IPS-11a (cell line): ENCODE data around the gene CPNE2.
"Not testable (repeated sequence)": the region's sequence is repeated elsewhere in the genome, so short reads cannot be mapped to it uniquely, and the experiment has no call there.

Experiments
- H3K4me3 ChIP-seq: one replicate; pipeline ENCODE4 v1.5.1; 2013; ENCODE audit warnings: low read depth, low read length, control low read depth

CPNE2 gene

DNA sequence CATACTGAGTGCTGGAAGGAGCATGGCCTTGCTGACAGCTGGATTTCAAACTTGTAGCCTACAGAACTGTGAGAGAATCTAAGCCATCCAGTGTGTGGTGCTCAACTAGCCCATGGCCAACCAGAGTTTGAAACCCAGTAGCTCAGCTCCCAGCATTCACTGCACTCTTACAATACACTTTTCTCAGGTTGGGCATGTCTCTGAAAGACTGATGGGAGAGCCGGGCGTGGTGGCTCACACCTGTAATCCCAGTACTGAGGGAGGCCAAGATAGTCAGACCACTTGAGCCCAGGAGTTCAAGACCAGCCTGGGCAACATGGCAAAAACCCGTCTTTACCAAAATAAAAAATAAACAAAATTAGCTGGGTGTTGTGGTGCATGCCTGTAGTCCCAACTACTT is 3.8 kb downstream of the CPNE2 start:
- H3K4me3 ChIP-seq = no peak overlapping the region

DNA sequence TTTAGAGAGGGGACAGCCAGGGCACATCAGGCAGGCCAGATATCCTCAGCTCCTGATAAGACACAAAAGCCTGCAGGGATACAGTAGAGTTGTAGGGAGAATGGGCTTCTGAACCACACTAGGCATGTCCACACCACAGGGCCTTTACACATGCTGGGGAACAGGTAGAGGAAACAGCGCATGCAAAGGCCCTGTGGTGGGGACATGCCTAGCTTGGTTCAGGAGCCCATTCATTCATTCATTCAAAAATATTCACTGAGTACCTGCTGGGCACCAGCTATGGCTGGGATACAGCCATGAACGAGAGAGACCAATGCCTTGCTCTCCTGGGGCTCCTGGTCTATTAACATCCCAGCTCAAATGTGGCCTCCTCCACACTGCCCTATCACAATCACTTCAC is 4.4 kb downstream of the CPNE2 start:
- no peak overlapping the region for H3K4me3 ChIP-seq

DNA sequence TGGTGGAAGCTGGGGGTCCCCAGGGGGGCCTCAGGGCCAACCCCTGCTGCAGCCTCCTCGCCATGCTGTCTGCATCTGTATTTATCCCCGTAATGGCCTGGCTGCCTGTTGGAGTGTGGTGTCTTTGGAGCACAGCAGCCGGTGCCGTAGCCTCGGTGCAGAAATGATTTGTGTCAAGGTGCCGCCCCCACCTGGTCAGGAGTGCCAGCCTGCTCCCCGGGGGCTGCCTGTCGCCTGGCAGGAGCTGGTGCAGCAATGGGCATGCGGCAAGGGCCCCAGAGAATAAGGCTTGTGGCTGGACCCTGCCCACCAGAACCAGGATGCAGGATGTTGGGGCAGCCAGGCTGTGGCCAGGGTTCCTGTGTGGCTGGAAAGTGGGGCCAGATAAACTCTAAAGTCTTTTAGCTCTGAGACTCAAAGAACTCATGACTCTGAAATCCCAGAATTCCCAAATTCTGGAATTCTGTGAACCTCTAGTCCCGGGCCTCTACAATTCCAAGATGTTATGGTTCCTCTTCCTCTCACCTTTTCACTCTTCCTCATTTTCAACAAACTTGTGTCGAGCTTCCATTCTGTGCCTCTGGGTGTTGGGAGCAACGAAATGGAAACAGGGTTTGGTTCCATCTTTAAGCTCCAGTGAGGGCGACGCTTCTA is 5.9 kb downstream of the CPNE2 start:
- no peak overlapping the region for H3K4me3 ChIP-seq

DNA sequence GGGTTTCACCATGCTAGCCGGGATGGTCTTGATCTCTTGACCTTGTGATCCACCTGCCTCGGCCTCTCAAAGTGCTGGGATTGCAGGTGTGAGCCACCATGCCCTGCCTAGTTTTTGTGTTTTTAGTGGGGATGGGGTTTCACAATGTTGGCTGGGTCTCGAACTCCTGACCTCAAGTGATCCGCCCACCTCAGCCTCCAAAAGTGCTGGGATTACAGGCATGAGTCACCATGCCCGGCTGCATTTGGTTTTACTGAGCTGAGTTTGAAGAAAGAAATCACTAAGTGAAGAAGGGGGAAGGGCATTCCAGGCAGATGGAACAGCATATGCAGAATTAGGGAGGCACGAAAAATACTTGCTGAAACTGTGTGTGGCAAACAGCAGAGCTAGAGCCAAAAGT is 7.6 kb downstream of the CPNE2 start:
- H3K4me3 ChIP-seq = not testable (repeated sequence)

DNA sequence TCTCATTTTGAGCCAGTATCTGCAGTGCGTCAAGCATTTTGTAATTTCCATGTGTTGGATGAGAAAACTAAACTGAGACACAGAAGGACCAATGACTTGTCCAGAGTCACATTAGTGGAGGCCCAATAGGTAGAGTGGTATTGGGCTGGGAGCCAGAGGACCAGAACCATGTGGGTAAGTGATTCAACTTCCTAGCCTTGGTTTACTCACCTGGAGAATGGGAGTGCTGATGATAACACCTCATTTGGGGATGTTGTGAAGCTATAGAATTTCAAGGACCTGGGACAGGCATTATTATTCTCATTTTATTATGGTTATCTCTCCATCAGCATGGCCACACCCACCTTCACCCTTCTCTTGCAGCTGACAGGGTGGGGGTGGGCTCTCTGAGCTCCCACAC is 8.1 kb downstream of the CPNE2 start:
- H3K4me3 ChIP-seq = no peak overlapping the region

DNA sequence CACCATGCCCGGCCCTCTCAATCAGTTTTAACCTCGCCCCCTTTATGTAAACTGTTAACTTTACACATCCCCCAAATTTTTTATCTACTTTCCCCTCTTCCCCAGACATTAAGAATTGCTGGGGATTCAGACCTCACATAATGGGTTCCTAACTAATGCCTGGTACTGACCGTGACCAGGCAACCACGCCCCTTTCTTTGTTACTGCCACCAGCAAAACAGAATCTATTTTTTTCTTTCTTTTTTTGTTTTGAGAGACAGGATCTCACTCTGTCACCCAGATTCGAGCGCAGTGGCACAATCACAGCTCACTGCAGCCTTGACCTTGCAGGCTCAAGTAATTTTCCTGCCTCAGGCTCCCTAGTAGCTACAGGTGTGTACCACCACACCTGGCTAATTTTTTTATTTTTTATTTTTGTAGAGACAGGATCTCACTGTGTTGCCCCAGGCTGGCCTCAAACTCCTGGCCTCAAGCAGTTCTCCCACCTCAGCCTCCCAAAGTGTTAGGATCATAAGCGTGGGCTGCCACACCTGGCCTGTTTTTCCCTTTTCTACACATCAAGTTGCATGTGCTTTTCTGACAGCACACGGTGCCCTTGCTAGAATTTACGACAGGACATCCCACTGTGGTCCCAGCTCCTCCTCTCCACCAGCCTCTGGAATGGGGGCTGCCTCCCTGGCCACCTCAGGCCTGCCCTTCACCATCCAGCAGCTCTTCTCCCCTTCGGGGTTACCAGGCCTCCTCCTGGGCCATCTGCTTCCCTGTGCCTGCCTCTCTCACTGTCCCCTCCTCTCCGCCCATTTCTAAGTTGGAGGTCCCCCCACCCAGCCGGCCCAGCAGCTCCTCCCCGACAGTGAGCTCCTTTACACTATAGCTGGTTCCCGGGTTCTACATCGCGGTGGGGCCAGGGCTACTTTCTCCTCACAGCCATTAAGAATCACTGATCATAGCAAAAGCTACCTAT is 10.8 kb downstream of the CPNE2 start:
- H3K4me3 ChIP-seq = no peak overlapping the region

DNA sequence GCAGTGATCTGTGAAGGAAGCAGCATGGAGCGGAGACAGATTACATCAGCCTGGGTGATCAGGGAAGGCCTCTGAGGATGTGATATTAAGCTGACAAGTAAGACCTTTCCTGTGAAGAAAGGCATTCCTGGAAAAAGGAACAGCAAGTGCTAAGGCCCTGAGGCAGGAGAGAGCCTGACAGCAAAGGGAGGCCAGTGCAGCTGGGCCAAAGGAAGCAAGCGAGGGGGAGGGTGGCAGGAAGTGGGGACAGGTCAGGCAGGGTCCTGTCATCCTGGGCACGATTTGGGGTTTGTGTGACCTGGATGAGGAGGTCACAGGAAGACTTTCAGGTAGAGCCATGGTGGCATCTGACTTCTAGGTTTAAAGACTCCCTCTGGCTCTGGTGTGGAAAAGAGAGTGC is 12.3 kb downstream of the CPNE2 start:
- no peak overlapping the region for H3K4me3 ChIP-seq

DNA sequence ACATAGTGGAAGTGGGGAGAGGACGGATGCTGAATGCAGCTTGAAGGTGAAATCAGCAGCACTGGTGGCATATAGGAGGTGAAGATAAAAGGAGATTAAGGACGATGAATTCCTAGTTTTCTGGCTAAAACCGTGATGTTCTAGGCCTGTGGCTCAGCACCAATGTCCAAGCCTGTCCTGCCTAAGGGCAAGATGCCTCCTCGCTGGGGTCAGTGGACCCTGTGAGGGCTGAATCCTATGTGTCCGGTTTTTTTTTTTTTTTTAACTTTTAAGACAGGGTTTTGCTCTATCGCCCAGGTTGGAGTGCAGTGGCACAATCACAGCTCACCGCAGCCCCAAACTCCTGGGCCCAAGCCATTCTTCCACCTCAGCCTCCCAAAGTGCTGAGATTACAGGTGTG is 12.8 kb downstream of the CPNE2 start:
- H3K4me3 ChIP-seq = no peak overlapping the region

DNA sequence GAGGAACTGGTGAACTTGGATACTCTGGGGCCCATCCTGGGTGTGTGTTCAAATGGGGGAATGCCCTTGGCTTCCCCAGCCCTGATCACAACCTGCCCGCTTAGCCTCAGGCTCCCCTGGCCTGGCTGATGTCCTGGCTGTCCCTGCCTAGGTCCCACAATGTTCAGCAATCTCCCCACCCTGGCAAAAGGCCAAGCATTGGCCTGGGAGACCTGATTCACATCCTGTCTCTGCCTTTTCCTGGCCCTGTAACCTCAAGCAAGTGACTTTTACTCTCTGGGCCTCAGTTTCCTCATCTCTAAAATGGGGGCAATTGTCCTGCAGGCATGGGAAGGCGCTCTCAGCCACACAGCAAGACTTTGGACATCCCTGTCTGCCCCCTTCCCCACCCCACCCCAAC is 14.4 kb downstream of the CPNE2 start:
- H3K4me3 ChIP-seq = no peak overlapping the region

DNA sequence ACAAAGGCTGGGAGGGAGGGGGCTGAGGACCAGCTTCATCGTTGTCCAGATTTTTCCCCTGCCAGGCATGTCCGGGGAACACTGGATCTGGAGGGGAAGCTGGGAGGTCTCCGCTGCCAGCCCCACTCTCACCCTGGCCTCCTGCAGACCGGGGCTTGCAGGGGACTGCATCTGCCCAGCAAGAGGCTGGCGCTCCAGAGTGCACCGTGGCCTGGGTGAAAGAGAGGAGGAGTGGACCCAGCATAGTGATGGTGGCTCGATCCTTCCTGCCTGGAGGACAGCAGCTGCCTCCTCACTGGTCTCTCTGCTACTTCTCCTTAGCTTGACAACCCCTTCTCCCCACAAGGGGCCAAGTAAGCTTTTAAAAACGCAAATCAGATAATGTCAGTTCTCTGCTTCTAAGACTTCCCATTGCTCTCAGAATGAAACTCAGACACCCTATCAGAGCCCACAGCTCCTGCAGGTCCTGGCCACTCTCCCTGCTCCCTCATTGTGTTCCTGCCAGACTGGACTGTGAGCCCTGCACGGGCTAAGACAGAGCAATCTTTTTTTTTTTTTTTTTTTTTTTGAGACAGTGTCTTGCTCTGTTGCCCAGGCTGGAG is 15.0 kb downstream of the CPNE2 start:
- no peak overlapping the region for H3K4me3 ChIP-seq

DNA sequence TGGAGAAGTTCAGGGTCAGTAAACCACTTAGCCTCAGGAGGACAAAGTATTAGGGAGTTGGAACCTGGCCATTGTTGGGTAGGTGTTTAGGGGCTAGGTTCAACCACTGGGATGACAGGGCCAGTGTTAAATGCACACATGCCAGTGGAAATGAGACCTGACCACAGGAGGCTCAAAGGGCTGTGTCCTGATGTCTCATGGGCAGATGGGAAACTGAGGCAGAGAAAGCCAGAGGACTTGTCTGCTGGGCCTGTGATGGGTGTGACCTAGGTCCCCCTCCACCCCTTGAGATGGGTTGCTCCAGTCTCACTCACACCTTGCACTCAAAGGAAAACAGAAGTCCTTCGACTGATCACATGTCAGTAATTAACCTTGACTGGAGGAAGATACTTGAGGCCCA is 16.0 kb downstream of the CPNE2 start:
- no peak overlapping the region for H3K4me3 ChIP-seq

DNA sequence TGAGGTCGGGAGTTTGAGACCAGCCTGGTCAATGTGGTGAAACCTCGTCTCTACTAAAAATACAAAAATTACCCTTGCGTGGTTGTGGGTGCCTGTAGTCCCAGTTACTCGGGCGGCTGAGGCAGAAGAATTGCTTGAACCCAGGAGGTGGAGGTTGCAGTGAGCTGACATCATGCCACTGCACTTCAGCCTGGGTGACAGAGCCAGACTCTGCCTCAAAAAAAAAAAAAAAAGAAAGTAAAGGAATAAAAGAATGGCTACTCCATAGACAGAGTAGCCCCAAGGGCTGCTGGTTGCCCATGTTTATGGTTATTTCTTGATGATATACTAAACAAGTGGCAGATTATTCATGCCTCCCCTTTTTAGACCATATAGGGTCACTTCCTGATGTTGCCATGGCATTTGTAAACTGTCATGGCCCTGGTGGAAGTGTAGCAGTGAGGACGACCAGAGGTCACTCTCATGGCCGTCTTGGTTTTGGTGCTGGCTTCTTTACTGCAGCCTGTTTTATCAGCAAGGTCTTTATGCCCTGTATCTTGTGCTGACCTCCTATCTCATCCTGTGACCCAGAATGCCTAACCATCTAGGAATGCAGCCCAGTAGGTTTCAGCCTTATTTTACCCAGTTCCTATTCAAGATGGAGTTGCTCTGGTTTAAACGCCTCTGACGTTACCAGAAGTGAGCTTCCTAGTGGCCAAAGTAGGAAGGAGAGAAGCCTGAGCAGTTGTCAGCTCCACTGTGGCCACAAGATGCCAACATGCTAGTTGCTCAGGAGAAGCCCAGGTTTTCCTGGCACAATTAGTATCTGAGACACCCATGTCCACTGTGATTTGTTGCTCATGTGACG is 17.1 kb downstream of the CPNE2 start:
- H3K4me3 ChIP-seq = not testable (repeated sequence)

DNA sequence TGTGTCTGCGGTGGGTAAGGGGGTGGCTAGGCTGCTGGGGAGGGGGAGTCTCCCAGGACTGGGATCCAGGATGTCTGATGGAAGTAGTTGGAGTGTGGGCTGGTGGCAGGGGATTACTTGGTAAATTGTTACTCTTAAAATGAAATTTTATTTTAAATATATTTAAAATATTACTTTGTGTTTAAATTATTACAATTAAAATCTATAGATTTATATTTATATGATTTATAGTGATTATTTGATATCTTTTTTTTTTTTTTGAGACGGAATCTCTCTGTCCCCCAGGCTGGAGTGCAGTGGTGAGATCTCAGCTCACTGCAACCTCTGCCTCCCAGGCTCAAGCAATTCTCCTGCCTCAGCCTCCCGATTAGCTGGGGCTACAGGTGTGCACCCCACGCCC is 18.6 kb downstream of the CPNE2 start:
- H3K4me3 ChIP-seq = no peak overlapping the region

DNA sequence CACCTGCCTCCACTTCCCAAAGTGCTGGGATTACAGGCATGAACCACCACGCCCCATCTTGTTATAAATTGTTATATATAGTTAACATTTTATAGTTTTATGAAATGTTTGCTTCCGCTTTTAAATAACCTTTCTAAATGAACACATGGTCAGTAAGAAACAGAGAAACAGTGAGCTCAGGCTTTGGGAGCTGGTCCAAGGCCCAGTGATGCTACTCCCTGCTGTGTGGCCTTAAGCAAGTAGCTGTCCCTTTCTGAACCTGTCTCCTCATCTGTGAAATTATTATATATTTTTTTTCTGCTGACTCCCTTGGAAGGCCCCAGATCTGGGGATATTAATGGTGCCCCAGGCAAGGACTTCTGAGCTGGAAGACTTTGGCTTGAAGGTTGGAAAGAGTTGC is 19.0 kb downstream of the CPNE2 start:
- H3K4me3 ChIP-seq = no peak overlapping the region

DNA sequence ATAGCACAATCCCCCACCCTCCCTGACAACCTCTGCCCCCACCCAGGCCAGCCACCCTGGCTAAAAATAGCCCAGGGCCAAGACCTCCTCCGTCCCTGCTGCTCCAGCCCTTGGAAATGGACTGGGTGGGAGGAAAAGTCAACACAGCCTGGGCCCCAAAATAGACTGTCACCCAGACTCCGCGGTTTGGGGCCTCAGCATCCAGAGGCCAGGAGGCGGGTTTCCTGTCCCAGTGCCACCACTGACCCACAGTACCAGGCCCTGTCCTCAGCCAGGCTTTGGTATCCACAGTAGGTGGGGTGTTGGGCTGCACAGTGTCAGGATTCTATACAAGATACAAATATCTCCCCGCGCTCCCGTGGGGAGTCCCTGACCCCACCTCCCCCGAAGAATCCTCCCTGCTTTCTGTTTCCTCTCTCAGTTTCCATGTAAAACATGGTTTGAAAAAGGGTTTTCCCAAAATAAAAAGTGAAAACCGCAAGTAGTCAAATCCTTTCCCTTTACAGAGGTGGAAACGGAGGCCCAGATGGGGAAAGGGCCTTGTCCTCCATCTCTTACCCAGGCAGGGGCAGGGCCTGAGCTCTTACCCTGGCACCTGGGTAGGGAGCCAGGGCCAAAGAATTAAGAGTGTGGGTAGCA is 20.1 kb downstream of the CPNE2 start:
- no peak overlapping the region for H3K4me3 ChIP-seq

DNA sequence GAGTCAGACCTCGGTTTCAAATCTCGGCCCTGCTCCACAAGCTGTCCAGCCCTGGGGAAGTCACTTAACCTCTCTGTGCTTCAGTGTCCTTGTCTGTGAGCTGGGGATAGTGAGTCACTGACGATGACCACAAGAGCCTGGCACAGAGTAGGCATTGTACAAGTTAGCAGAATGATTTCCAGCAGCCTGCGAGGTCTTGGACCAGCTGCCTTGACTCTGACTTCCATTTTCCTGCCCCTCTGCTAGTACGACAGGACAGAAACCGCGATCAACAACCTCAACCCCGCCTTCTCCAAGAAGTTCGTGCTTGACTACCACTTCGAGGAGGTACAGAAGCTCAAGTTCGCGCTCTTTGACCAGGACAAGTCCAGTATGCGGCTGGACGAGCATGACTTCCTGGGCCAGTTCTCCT is 20.7 kb downstream of the CPNE2 start:
- no peak overlapping the region for H3K4me3 ChIP-seq

DNA sequence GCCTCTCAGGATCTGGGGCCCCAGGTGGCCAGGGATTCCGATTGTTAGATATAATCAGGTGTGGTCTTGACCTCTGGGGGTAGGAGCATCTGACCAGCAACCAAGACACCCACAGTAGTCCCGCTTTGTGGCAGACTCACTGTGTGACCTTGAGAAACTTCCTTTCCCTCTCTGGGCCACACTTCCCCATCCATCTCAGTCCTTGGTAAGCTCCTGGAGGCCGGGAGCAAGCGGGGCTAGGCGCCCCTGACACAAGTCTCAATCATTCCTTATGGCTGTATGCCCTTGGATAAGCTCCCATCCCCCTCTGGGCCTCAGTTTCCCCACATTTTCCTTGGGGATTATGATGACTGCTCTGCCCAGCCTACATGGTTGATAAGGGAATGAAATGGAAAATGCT is 21.3 kb downstream of the CPNE2 start:
- H3K4me3 ChIP-seq = no peak overlapping the region

DNA sequence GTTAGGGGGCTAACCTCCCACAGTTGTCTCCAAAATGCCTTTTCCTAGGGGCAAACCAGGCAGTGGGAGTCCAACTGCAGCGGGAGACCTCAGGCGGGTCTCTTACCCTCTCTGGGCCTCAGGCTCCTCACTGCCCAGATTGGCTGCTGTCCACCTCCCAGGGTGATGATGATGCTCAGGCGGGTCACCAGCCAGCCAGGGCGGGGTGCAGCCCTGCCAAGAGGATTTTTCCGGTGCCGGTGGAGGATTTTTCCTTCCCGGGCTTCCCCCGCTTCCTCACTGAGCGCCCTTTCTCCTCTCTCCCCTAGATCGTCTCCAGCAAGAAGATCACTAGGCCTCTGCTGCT is 22.8 kb downstream of the CPNE2 start:
- H3K4me3 ChIP-seq = no peak overlapping the region

DNA sequence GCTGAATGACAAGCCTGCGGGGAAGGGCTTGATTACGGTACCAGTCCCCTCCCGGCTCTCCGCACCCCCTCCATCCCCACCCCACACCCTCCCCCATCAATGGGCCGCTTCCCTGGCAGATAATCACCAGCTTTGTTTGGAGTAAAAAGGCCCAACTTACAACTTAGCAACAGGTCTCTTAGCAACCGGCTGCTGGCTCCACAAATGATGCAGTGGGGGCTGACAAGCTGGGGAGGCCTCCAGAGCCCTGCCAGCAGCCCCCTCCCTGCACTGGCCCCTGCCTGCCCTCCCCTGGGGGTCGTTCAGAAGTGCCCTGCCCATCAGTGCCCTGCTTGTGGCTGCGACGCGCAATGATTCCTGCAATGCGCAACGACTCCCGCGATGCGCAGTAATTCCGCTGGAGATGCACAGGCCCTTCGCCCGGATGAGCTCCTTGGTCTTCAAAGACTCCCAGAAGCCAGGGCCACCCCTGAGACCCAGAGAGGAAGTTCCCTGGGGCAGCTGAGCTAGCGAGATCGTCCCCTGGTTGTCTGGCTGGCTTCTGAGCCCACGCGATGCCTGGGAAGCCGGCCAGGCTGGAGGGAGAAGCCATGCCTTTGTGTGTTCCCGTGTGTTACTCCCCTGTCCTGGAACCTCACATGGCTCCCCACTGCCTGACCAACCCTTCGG is 23.3 kb downstream of the CPNE2 start:
- H3K4me3 ChIP-seq = no peak overlapping the region

DNA sequence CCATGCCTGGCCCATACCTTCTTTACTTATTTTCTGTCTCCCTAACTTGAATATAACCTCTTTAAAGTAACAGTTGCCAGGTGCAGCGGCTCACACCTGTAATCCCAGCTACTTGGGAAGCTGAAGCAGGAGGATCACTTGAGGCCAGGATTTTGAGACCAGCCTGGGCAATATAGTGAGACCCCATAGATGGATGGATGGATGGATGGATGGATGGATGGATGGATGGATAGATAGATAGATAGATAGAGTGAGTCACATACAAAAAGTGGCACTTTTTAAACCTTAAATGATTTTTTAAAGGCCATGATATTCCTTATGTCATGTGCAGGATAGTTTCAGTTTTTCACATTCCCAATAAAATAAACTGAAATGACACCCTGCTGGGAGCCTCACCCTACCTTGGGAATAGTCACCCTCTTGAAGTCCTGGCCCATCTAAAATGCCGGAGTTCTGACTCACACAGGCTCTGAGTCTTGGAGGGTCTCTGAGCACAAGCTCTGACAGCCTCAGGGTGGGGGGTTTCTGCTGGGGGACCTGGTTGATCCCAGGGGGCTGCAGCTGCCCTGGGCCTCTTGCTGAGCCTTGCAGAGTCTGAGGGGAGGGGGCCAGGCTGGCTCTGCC is 26.2 kb downstream of the CPNE2 start:
- H3K4me3 ChIP-seq = no peak overlapping the region
